Measurements from ENCODE around the gene ST6GAL1.
"Not testable (repeated sequence)": the region's sequence is repeated elsewhere in the genome, so short reads cannot be mapped to it uniquely, and the experiment has no call there.

ST6GAL1 gene

DNA sequence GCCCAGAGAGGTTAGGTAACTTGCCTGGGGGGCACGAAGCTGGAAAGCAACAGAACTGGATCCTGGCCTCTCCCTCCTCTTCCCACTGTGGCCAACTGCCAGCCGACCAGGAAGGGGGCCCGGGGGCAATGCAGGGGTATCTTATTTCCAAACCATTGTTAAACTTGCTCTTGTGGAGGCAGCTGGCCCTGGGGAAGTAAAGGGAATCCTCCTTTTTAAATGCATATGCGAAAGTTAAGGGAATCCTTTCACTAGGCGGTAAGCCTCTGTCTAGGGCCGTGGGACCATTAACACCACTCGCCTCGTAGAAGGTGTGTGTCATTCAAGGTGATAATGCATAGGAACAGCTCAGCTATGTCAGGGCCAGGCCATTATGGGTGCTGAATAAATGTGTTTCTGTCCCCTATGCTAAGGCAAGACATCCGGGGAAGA lies 68.6 kb downstream of the ST6GAL1 start:
- no peak for DNase-seq

DNA sequence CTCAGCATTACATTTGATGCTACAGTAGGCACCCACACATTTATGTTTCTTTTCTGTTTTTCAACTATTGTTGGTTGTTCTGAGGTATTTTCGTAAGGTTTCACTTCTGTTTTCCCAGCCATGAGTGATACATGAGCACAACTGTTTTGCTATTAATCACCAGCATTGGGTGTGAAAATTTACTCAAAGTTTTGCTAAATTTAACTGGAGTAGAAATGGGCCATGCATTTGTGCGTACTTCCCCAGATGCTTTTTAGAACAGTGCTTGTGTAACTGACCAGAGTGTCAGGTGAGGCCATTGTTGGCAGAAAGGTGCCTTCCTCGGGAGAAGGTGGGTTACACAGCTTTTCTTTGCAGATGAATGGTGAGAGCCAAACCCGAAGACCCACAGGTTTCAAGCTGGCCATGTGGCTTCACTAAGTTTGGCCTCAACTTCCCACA lies 70.4 kb downstream of the ST6GAL1 start:
- DNase-seq: peak; percentile 85

DNA sequence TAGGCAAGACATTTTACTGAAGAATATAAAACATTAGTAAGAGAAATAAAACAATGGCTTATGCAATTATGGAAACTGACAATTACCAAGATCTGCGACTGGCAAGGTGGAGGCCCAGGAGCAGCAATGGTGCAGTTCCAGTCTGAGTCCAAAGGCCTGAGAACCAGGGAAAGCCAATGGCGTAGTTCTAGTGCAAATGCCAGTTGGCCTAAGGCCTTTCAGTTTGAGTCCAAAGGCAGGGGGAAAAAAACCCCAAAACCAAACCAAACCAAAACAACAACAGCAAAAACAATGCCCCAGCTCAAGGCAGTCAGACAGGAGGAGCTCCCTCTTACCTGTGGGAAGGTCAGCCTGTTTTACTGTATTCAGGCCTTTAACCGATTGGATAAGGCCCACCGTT lies 72.6 kb downstream of the ST6GAL1 start:
- DNase-seq: peak; percentile 43

DNA sequence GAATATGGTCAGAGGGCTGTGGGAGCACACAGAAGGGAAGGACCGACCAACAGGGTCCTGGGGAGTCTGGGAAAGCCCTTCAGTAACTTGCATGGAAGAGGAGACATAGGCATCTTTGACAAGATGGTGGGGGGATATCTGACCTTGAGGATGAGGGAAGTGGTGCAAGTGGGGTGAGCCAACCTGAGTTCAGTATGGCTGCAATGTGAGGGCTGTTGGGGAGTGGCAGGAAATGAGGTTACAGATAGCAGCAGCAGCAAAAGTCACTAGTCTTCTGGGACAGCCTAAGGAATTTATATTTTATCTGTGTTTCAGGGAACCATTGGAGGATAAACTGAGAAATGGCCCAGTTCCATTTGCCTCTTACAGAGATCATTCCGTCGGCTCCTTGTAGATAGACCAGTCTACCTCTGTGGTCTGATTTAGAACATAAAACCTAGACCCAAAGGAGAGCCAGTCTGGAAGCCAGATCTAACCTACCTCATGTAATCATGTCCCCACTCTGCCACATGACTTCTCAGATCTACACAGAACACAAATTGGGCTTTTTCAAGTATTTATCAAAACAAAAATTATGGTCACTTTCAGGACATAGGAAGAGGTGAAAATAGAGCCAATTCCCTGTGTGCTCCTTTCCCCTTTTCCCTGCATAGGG lies 75.6 kb downstream of the ST6GAL1 start:
- peak; percentile 47 for DNase-seq

DNA sequence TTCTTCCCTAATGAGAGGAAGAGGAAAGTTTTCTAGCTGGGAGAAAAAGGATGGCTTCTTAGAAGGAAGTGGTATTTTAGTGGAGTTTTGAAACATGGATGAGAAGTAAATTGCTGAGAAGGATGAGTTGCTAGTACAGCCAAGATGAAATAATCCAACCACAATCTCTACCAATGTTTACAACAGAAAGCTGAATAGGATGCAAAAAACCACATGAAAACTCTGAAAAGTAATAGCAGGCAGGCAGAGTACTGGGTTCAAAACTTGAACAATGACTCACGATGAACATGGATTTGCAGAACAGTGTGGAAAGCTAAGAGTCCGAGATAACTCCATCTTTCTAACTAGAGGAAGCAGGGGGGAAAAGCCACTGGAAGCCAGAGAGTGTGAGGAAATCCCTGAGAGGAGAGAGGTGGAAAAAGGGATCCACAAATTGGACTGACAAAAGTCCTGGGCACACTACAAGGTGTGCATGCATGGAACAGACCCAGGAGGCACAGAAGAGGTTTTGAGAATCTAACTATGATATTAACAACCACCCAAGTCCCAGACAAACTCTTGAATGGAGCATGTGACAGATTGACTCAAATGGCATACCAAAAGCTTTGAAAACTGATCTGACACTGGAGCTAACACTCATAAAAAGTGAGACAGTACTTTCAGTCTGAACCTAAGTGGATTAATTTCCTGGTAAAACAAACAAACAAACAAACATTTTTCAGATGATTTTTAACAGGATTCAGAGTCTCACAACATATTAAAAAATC lies 76.7 kb downstream of the ST6GAL1 start:
- DNase-seq: peak; percentile 68

DNA sequence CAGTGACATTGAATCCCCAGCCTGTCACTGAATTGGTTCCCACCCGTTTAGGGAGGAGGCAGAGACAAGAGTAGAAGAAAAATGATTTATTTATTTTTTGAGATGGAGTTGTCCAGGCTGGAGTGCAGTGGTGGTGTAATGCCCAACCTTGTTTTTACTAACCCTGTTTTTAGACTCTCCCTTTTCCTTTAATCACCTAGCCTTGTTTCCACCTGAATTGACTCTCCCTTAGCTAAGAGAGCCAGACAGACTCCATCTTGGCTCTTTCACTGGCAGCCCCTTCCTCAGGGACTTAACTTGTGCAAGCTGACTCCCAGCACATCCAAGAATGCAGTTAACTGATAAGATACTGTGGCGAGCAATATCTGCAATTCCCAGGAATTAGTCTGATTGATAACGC lies 80.1 kb downstream of the ST6GAL1 start:
- not testable (repeated sequence) for DNase-seq

DNA sequence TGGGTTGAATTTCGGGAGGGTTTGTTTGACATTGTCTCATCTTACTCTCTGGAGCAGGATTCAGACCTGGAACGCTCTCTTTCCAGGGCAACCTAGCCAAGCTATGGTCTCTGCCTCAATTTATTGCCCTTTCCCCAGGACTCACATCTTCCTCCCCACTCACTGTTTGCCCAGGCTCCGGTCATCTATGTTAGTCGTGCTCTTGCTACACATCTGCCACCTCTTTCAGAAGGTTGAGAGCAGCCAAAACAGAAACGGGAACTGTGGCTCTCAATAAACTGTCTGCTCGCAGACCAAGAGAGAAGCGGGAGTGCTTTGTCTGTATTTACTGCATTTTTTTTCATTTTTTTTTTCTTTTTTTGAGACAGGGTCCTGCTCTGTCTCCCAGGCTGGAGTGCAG lies 81.6 kb downstream of the ST6GAL1 start:
- no peak for DNase-seq

DNA sequence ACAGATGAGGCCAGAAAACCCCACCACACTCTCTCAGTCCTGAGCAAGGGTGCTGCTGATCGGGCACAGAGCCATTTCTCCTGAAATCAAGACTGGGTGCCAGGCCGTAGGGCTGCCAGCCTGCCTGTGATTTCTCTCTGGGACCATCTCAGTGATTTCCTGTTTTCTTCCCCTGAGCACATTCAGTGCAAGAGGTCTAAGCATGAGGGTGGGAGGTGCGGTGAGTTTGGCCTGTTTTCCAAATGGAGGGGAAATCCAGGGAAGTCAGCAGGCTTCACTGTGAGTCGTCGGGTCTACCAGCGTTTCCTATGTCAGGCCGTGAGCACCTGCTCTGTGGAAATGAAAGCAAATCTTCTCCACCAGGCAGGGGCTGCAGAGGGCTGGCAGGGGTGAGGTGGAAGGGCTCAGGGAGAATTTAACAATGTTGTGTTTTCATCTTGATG lies 82.3 kb downstream of the ST6GAL1 start:
- DNase-seq: no peak

DNA sequence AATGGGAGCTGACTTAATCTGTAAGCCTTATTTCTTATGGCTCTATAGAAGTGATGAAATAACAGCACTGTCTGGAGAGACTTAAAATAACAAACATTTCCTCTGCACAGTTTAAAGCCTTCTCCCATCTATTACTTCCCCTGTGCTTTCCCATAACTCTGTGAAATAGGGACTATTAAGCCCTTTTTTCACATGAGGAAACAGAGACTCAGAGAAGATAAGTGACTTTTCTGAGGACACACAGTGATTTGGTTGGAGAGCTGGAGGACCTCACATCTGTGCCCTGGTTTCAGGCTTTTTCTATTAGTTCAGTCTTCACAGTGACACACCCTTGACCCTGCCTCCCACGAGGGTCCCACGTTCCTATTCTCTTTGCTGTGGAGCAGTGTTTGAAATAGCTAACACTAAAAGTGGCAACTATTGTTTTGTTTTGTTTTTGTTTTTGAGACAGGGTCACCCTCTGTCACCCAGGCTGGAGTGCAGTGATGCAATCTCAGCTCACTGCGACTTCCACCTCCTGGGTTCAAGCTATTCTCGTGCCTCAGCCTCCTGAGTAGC lies 82.9 kb downstream of the ST6GAL1 start:
- no peak for DNase-seq

DNA sequence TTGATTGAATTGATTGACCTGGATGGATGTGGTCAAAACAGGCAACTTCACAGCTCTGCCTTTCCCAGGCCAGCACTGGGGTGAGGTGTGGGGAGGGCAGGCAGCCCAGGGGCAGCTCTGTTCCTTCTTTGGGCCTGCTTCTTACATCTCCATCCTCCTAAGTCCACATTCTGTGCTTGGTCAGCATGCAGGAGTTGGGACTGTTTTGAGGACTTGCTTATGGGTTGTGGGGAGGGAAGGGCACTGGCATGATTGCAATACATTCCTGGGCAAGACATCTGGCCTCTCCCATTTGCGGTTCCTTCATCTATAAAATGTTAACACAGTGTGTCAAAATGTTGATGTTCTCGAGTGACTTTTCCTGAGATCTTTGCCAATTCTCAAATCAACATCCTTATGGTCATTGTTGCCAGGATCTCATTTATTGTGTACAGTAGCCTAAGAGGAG lies 84.1 kb downstream of the ST6GAL1 start:
- DNase-seq: no peak

DNA sequence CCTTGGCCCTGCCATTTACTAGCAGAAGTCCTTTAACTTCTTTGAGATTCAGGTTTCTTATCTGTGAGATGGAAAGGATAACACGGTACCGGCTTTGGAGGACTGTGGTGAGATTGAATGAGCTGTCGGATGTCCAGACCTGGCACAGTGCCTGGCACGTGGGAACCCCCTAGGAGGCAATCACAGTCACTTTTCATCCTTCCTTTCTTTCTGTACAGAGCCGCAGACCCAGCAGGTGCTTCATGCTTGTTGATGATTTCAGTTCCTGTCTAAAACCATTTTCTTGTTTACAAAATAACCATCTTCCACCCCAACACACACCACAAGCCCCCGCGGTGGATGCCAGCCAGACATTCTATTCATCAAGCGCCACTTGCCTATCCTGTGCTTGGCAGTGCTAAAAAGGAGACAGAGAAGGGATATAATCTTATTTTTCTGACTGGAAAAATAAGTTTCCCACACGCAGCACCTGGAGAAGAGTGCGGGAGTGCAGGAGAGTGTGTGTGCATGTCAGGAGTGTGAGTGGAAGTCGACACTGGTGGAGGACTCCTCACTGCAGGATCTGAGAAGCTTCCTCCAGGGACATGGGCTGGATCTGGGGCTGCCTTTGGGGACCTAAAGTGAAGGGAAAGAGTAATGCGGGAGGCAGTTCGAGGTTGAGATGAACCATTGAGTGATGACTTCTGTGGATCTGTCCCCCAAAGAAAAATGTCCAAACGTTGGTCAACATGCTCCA lies 85.7 kb downstream of the ST6GAL1 start:
- no peak for DNase-seq

DNA sequence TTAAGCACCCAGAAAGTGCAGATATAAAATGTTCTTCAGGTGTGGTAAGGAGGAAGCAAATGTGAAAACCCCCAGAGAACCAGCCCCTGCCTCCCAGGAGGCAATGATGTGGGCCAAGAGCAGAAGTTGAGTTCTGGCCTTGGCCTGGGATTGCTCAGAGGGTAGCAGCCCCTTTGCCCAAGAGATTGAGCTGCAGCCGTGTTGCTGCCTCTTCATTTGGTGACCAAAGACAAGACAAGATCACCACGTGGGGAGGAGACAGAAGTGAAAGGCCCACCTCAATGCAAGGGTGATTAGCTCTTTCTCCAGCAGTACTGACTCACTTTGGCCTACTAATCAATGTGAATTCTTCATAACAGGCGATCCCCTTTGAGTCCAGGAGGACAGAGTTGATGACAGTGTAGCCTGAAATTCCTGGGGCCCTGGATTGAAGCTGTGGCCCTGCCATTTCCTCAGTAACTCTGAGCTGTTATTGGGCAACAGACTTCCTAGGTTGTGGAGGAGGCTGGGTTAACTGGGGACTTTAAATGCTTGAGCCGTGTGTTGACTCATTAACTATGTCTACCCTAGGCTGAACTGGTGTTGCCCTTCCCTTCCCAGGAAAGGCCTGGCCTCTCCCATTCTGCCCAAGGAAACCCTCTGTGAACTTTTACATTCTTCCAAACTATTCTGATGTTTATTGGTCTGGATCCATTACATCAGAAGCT lies 86.5 kb downstream of the ST6GAL1 start:
- DNase-seq: no peak

DNA sequence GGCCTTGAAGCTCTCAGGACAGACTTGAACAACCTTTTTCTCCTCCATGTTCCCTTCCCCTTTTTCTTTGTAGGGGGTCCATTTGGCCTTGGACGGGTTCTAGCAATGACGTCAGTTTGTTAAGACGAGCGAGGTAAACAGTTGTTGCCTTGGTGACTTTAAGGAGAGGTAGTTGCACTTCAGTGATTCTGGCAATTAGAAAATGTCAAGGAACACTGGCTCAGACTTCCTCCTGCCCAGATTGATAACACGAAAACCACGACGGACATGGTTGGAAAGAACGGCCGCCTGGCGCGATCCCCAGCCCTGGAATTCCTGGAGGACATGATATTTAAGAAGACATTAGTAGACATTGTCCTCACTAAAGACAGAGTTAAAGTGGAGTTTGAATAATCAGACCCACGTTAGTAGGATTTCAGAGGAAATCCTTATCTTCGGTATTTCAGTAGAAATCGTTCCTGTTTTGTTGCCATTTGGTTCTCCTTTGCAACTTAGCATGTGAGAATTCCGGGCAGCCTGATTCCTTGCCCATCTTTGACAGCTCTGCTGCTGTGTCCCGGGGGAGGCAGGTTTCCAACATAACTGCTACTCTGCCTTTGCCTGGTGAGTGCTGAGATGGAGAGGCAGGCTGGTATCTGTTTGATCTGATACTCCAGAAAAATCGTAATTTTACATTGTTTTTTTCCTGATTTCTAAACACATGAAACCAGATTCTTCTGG lies 87.3 kb downstream of the ST6GAL1 start:
- no peak for DNase-seq

DNA sequence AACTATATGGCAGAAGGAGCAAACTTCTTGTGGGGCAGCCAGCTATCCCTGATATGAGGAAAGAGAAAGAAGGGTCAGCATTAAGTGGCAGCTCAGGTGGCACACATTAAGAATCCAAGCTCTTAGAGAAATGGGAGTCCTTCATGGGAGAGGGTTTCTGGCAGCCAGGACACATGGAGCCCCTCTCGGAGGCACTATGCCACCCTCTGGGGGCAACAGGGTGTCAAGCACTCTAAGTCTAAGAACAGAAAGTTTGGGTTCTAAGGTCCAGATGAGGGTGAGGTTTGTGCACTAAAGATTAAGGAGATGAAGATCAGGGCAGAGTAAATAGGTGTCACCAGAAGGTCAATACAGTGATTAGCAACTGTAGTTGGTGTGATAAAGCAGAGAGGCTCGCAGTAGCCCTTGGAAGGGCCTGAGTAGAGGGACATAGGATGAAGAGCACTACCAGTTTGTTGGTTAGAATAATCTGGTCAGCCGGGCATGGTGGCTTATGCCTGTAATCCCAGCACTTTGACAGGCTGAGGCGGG lies 89.3 kb downstream of the ST6GAL1 start:
- no peak for DNase-seq

DNA sequence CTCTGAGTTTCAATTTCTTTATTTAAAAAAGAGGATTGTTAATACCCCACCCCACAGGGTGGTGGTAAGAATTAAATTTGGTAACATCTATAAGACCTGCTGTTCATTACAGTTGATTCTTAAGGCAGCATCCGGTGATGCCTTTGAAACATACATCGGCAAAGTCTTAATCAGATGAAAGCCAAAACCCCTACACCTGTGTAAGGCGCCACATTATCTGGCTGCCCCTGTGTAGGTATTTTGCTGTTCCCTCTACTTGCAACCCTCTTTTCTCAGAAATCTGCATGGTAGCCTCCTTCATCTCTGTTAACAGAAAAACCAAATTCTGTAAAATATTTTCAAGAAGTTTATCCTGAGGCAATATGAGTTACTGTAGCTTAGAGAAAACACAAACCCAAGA lies 90.0 kb downstream of the ST6GAL1 start:
- DNase-seq: no peak

DNA sequence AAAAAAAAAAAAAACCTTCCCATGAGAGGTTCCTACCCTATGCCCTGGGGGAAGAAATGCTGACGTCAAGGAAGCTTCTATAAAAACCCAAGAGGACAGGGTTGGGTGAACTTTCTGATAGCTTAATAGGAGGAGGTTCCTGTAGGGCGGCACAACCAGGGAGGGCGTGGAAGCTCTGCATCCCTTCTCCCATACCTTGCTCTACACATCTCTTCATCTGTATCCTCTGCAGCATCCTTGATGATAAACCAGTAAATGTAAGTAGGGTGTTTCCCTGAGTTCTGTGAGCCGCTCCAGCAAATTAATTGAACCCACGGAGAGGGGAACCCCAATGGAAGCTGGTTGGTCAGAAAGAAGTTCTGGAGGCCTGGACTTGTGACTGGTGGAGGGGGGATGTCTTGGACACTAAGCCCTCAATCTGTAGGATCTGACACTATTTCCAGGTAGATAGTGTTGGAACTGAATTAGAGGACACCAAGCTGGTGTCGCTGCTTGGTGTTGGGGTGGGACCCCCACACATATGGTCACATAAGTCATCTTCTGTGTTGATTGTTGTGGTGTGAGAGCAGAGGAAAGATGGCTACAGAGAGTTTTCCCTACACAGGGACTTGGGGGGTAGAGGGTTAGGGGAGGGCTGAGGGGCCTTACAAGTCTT lies 91.5 kb downstream of the ST6GAL1 start:
- DNase-seq: no peak

DNA sequence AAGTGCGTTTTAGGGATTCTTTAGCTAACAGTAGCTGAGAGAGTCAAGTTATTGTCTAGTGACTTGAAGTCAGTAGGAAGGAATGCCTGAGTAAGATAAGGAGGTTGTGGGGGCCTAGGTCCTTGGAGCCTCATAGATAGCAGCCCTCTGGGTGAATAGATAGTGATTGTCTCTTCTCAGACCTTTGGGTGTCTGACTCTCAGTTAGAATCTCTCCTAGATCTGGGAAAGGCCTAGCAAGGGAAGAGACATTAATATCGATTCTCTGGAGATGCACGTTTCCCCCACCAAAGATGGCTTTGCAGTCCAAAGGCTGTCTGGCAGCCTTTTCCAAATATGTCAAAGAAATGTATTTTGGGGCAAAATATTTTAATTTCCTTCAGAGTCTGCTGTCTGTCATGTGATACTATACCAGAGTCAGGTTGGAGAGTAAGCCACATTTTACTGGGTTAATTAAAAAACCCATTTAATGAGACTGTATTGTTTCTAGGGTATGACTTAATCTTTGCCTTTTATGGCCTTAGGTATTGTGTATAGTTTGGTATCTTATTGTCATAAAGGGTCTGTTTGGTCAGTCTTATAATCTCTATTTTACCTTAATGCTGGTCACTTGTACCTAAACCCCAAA lies 92.2 kb downstream of the ST6GAL1 start:
- no peak for DNase-seq

DNA sequence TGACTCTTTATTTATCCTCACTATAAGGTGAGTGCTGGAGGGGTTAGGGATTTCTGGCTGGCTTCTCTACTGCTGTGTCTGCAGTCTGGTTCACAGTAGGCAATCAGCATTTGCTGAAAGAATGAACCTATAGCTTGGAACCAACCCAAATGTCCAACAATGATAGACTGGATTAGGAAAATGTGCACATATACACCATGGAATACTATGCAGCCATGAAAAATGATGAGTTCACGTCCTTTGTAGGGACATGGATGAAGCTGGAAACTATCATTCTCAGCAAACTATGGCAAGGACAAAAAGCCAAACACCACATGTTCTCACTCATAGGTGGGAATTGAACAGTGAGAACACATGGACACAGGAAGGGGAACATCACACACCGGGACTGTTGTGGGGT lies 93.0 kb downstream of the ST6GAL1 start:
- not testable (repeated sequence) for DNase-seq

DNA sequence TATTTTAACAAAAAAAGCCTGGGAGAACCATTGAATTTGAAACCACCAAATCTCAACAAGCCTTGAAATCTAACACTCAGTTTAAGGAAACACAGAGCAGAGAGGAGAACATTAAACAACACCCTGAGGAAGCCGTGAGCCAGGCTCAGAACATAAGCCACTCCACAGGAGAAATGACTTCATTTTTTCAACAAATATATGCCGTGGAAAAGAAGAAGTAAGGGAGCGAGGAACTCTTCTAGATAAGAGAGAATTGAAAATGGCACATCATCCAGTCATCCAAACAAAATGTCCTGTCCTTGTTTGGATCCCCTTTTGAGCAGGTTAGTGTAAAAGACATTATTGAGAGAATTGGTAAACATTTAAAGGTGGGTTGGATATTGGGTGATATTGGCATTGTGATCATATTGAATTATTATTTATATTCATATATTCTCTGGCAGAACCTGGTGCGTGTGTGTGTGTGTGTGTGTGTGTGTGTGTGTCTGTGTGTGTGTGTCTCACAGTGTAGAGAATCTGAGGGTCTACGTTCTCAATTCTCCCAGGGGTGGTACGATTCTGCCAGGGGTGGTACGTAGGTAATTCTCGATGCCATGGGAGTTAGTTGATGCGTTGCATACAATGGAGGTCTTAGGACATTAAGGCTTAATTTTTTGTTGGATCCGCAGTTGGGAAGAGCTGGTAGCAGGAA lies 94.4 kb downstream of the ST6GAL1 start:
- DNase-seq: no peak

DNA sequence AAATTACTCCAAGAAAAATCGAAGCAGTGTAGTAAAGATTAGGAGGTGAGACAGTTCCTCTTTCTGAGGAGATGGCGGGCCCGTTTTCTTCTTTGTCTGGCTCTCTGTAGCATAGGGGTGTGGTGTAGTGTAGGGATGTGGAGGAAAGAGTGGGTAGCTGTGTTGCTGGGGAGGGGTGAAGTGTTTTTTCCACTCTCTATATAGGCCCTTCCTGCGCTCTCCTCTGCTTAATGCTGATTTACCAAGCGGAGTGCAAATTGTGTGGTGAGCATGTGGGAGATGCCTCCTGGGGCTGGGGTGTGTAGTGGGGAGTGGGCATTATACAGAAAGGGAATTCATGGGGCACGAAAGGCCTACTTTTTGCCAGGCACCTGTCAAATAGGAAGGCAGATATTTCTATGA lies 94.9 kb downstream of the ST6GAL1 start:
- peak; percentile 58 for DNase-seq
